HG03103 (cell line): ENCODE measurements around the gene DISP2.

Source experiments
- ATAC-seq: cut with Tn5 transposase; IDR thresholded peaks from one replicate; pipeline ENCODE4 v1.9.1; 2021; ENCODE audit warnings: low read depth; ENCODE audit not compliant: unreplicated experiment

The DISP2 gene, protein sequence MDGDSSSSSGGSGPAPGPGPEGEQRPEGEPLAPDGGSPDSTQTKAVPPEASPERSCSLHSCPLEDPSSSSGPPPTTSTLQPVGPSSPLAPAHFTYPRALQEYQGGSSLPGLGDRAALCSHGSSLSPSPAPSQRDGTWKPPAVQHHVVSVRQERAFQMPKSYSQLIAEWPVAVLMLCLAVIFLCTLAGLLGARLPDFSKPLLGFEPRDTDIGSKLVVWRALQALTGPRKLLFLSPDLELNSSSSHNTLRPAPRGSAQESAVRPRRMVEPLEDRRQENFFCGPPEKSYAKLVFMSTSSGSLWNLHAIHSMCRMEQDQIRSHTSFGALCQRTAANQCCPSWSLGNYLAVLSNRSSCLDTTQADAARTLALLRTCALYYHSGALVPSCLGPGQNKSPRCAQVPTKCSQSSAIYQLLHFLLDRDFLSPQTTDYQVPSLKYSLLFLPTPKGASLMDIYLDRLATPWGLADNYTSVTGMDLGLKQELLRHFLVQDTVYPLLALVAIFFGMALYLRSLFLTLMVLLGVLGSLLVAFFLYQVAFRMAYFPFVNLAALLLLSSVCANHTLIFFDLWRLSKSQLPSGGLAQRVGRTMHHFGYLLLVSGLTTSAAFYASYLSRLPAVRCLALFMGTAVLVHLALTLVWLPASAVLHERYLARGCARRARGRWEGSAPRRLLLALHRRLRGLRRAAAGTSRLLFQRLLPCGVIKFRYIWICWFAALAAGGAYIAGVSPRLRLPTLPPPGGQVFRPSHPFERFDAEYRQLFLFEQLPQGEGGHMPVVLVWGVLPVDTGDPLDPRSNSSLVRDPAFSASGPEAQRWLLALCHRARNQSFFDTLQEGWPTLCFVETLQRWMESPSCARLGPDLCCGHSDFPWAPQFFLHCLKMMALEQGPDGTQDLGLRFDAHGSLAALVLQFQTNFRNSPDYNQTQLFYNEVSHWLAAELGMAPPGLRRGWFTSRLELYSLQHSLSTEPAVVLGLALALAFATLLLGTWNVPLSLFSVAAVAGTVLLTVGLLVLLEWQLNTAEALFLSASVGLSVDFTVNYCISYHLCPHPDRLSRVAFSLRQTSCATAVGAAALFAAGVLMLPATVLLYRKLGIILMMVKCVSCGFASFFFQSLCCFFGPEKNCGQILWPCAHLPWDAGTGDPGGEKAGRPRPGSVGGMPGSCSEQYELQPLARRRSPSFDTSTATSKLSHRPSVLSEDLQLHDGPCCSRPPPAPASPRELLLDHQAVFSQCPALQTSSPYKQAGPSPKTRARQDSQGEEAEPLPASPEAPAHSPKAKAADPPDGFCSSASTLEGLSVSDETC (N-terminal part only)

DNA sequence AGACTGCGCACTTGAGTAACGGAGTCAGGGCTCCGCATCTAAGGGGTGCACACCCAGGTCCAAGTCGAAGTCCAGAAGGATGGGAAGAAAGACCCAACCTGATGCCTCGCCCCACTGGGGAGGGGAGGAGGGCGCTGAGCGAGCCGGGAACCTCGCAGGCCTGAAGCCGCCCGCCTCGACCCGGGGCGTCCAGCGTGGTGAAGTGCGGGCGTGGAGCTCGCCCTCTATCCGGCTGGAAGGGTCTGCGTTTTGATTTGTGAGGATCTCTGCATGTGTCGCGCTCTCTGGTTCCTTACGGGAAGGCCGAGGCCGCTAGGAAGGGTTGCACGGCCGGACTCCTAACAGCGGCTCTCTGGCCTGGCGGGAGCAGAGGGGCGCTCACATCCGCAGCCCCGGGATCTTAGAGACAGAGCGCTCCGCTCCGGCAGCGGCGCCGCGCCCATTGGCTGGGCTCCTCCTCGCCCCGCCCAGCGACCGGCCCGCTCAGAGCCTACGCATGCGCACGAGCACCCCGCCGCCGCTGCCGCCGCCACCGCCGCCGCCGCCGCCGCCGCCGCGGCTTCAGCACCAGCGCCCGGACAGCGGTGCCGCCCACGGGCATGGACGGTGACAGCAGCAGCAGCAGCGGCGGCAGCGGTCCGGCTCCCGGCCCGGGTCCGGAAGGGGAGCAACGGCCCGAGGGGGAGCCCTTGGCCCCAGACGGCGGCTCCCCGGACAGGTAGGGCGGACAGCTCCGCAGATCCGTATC is at the start of gene DISP2:
Gene DISP2, plus strand, starts transcription at position 497 of the 748 bp plus-strand sequence. Its CDS starts 103 bp downstream, at position 600.
- peak; percentile 80 for ATAC-seq

GRCh38 chr15:40309344-40309862 is 48.6 kb upstream of the DISP2 start:
- no peak for ATAC-seq

DNA sequence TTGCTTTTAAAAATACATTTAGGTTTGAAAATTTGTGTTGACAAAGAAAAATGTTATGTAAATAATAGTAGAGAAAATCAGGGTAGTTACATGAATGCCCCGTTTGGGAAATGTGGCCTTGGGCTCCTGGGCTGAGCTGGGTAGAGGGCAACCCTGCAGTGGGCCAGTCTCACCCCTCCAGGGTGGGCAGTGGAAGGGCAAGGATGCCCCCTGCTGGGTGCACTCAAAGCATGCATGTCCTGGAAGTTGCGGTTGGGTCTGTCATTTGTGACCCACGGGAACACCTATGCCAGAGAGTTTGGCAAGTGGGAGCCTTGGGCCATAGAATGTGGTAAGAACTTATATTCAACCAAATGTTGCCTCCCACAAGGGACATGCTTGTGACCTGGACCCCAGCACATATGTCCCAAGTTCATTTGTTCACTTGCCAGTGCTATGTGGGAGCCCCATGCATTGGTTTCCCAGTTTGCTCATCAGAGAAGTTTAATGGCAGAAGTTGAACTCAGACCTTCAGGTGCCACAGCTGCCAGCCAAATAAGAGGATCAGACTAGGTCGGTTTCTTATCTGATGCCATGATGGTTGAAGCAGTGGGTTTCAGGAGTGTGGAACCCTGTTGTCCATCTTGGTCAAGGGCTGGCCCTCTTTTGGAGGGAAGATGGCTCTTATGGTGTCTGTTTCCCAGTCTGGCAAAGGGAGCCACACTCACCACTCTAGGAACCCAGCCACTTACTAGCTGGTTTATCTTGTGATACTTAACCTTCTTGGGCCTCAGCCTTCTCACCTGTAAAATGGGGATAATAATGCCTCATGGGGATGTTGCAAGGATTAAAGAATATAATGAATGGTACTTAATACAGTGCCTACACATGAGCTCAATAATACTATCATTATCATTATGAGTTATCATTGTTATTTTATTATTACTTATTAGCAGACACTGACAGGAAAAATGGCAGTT is 47.7 kb upstream of the DISP2 start:
- no peak for ATAC-seq

DNA sequence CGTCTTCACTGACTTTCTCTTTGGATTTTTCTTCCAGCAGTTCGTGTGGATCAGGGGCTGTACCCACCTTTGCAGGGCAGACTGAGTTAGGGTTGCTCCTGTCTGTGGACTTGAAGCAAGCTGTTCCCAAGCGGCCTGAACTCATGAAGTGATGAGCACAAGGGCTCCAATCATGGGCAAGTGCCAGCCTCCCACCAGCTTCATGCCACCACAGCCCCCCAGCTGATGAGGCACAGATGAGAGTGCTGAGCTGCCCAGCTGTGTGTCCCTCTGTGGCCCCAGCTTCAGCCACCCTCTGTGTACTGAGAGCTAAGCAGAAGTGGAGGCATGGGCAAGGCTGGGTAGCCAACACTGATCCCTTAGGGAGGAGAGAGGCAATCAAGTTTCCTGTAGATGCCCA is 47.0 kb upstream of the DISP2 start:
- no peak for ATAC-seq

DNA sequence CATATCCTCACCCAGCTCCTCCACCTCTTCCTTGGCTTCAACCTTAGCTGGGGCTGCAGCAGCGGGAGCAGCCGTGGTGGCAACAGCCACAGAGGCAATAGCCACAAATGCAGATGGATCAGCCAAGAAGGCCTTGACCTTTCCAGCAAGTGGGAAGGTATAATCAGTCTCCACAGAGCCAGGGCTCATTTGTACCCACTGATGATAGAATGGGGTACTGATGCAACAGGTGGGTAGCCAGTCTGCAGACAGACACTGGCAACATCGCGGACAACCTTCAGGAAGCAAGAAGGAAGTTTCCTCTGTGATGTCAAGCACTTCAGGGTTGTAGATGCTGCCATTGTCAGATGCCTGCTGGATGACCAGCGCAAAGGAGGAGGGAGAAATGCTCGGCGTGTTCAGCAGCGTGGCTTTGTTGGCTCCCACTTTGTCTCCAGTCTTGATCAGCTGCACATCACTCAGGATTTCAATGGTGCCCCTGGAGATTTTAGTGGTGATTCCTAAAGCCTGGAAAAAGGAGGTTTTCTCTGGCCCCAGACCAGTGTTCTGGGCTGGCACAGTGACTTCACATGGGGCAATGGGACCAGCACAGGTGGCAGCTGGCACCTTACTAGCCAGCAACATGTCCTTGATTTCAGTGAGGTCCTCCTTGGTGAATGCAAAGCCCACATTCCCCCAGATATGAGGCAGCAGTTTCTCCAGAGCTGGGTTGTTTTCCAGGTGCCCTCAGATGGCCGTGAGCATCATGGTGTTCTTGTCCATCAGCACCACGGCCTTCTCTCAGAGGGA is 45.5 kb upstream of the DISP2 start:
- ATAC-seq: no peak

DNA sequence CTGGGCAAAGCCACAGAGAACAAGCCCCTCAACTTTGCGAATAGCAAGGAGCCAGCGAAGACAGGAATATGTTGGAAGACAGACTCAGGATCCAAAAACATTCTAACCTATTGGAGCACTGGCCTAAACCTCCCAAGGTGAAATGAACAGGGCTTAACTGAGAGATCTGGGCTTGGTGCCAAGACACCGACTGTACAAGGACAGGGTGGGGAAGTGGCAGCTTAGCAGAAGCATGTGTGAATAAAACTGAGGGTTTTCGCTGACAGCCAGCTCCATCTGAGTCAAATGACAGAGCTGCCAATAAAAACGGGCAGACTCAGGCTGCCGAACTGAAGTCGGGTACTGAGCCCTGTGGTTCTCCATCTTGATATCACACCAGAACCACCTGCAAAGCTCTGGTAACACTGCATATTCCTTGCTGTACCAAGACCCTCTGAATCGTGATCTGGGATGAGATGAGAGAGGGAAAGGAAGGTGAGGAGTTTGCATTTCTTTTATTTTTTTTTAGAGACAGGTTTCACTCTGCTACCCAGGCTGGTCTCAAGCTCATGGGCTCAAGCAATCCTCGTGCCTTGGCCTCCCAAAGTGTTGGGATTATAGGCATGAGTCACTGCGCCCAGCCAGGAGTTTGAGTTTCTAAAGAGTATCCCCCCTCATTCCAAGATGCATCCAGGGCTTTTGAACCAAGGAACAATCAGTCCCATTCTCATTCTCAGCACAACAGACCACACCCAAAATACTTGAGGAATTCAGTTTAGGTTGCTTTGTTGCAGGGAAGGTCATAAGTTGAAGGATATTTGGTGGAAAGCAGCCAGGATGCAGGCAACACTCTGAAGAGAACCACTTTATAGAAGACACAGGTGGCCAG is 44.3 kb upstream of the DISP2 start:
- ATAC-seq: no peak

DNA sequence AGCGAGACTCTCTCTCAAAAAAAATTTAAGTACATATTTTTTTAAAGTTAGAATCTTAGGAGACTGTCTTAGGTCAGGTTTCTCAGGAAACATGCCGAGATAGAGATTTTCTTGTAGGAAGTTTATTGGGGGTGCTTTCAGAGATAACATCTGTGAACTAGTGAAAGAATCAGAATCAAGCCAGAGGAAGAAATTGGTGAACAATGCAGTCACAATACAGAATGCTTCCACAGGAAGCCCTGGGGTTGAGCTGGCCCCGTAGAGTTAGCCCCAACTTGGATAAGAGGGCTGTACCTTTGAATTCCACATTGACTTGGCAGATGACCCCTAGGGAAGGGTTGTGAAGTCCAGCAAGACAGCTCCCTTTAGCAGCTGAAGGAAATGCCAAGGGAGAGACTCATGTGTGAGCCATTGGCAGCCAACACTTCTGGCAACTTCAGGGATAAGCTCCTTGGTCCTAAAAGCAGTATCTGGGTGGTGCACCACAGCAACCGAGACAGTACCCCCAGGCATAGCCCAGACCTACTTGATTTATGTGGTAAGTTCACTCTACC is 43.2 kb upstream of the DISP2 start:
- no peak for ATAC-seq

DNA sequence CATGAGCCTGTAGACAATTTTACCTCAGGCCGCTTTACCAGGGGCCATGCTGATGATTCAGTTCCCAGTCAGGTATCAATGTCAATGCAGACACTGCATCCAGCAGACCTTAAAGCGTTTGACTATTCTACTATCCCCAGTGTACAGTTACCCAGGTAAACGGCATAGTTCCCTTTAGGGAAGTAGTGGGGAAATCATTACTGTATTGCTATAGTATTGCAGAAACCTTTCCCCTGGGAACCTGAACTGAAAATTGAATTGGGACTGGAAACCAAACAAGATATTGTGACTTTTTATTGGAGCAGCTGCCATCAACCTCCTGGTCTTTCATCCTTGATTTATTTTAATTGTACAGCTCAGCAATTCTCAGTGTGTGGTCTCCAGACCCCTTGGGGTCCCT is 41.1 kb upstream of the DISP2 start:
- no peak for ATAC-seq

DNA sequence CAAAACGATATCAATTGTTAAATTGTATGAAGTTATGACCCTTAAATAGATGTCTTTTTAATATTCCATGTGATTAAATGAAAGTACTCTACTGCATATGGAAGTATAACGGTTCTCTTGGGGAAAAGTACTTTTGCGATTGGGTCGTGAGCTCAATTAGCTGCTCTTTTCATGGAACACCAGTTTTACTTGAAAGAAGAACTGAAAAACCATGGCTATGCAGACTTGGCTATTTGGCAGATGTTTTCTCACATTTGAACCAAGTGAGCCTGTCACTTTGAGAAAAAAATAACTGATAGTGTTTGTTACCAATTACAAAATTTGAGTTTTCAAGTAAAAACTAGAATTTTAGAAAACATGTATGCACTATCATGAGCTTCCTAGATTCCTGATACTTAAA is 40.4 kb upstream of the DISP2 start:
- ATAC-seq: no peak

DNA sequence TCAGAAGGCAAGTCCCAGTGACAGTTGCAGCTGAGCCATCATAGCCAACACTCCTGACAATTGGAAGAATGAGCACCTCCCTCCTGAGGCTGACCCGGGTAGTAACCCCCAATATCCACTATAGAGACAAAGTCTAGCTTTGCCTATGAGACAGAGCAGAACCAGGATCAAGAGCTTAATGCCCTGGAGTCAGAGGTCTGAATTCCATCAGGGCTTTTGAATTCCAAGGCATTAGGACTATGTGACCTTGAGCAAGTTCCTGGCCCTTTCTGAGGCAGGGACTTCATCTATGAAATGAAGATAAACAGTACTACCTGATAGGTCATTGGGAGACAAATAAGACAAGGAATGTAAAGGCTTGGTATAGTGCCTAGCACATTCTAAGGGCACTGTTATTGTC is 37.6 kb upstream of the DISP2 start:
- ATAC-seq: no peak

- no peak for ATAC-seq
Measured at GRCh38 chr15:40320931-40321371, 37.1 kb upstream of the DISP2 start.

- no peak for ATAC-seq
Measured at GRCh38 chr15:40322531-40323238, 35.3 kb upstream of the DISP2 start.

- peak; percentile 81 for ATAC-seq
Measured at GRCh38 chr15:40323239-40323952, 34.6 kb upstream of the DISP2 start, which contains the start of gene INAFM2. Gene INAFM2 (plus strand): TSS chr15:40323692. CDS start chr15:40324056, 364 bp downstream.

DNA sequence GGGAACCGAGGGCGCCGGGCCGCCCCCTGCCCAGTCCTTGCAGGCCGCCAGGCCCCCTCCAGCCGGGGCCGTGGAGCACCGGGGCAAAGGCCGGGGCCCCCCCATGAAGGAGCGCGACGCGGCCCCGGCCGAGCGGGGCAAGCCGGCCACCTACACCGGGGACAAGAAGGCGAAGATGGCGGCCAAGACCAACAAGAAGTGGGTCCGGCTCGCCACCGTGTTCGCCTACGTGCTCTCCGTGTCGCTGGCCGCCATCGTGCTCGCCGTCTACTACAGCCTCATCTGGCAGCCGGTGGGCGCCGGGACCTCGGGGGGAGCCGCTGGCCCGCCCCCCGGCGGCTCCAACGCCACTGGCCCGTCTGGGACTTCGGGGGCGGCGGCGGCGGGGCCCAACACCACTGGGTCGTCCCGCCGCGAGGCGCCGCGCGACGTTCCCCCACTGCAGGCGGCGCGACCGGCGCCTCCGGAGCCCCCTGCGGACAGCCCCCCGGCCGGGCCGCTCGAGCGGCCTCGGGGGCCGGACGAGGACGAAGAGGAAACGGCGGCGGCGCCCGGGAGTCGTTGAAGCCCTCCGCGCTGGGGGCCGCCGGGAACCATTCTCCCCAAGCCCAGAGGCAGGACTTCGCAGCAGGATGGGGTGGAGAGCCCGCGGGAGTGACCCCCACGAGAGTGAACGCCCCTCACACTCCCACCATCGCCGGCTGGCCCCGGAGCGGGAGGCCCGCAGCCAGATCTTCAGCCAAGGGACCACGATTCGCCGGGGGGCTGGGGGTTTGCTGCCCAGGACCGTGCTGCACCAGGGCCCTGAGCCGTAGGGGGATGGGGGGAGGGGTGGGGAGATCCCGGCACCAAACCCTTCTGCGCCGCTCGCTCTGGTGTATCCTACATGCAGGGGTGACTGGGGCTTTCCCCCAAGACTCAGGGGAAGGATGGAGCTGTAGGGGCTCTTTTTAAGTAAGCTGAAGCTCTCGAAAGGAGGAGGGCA is 33.8 kb upstream of the DISP2 start:
- ATAC-seq: peak; percentile 7
